Skeletal muscle tissue (tissue), 4 donors: ENCODE data around the gene DHPS. TPM values are rescaled to one million over a fixed set of nuclear protein-coding genes. Genes with fewer than 3 reads are reported as not detected.
"Not testable (repeated sequence)": the region's sequence is repeated elsewhere in the genome, so short reads cannot be mapped to it uniquely, and the experiment has no call there.

Experiments used
- H3K27ac ChIP-seq: one replicate; pipeline ENCODE4 v1.7.0; 2013; ENCODE audit warnings: mild to moderate bottlenecking, low read depth, low read length, inconsistent platforms
- H3K27me3 ChIP-seq, 3 donors: one replicate each; pipeline ENCODE4 v1.7.0; 2013; ENCODE audit warnings: low read length in 3 of 3; ENCODE audit not compliant: control insufficient read depth in 3 of 3, insufficient read depth in 3 of 3
- H3K36me3 ChIP-seq, 3 donors: one replicate each; pipeline ENCODE4 v1.7.0; 2013; ENCODE audit warnings: low read length in 3 of 3; ENCODE audit not compliant: control insufficient read depth in 3 of 3, insufficient read depth in 3 of 3
- H3K4me1 ChIP-seq, 3 donors: one replicate each; pipeline ENCODE4 v1.7.0; 2013; ENCODE audit warnings: low read length in 3 of 3, mild to moderate bottlenecking in 3 of 3; ENCODE audit not compliant: control insufficient read depth in 3 of 3, insufficient read depth in 3 of 3
- H3K4me3 ChIP-seq, 3 donors: one replicate each; pipeline ENCODE4 v1.7.0; 2013; ENCODE audit warnings: low read length in 3 of 3
- H3K9ac ChIP-seq, 3 donors: one replicate each; pipeline ENCODE4 v1.7.0; 2013; ENCODE audit warnings: low read length in 3 of 3, mild to moderate bottlenecking in 3 of 3, moderate library complexity in 2 of 3, low read depth in 1 of 3
- H3K9me3 ChIP-seq, 3 donors: one replicate each; pipeline ENCODE4 v1.7.0; 2013; ENCODE audit warnings: low read length in 3 of 3; ENCODE audit not compliant: control insufficient read depth in 3 of 3
- total RNA-seq: library from RNA; depleted of rRNA; stranded (reverse); fragments of >200 nt; gene quantifications from one replicate; pipeline ENCODE4 v1.2.3, GENCODE V29; 2014
- donor health status: Osteomylitis.

DHPS gene
- total RNA-seq, 1 donor from 2014 or later: 56.9 TPM

- Histone ChIP-seq H3K4me3 (peak overlapping the region; percentile 61 to 92 (median 82)), H3K27me3 (no peaks in the 10 kb centered on the region), H3K9ac (peak overlapping the region in 2 of 3 donors; percentile 68), H3K4me1 (peaks cover 14 to 20% (median 17%) of the 10 kb centered on the region in 3 donors), H3K36me3 (peaks cover 5 to 7% (median 6%) of the 10 kb centered on the region in 3 donors), H3K9me3 (no peaks in the 10 kb centered on the region), H3K27ac (no peak overlapping the region)
Observed at GRCh38 chr19:12695514-12695913, 13.8 kb upstream of the DHPS start.

DNA sequence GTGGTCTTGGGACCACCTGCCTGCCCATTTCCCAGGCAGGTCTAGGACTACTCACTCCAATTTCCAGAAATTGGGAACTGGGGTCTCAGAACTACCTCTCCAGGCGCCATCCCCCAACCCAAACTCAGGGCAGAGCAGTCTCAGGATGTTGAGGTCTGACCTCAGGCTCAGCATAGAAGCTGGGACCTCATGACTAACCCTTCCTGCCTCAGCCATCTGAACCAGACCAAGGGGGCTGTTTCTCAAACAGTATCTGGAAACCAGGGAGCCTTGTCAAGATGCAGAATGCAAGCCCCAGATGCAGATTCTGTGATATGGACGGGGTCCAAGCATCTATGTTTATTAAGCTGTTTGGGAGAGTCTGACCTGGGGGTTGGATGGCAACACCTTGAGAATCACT is 13.4 kb upstream of the DHPS start:
- no peak overlapping the region for H3K9ac ChIP-seq
- peaks cover 14 to 20% (median 17%) of the 10 kb centered on the region in 3 donors for H3K4me1 ChIP-seq
- no peaks in the 10 kb centered on the region for H3K9me3 ChIP-seq
- no peak overlapping the region for H3K27ac ChIP-seq
- no peak overlapping the region for H3K4me3 ChIP-seq
- H3K27me3 ChIP-seq: no peaks in the 10 kb centered on the region
- H3K36me3 ChIP-seq: peaks cover 3 to 5% (median 4%) of the 10 kb centered on the region in 3 donors

GRCh38 chr19:12694641-12695040 is 13.0 kb upstream of the DHPS start:
- Histone ChIP-seq H3K27ac (no peak overlapping the region), H3K36me3 (peaks cover 0 to 4% (median 2%) of the 10 kb centered on the region in 3 donors)

GRCh38 chr19:12692960-12693359 is 11.3 kb upstream of the DHPS start:
- Histone ChIP-seq H3K27ac (no peak overlapping the region), H3K9ac (no peak overlapping the region), H3K4me3 (no peak overlapping the region), H3K27me3 (no peaks in the 10 kb centered on the region), H3K4me1 (peaks cover 14 to 20% (median 17%) of the 10 kb centered on the region in 3 donors), H3K36me3 (peaks cover 0 to 2% (median 0%) of the 10 kb centered on the region in 3 donors), H3K9me3 (no peaks in the 10 kb centered on the region)

More at GRCh38 chr19:12694641-12695040, 13.0 kb upstream of the DHPS start:
- H3K9me3 ChIP-seq: no peaks in the 10 kb centered on the region
- H3K27me3 ChIP-seq: no peaks in the 10 kb centered on the region
- H3K9ac ChIP-seq: no peak overlapping the region
- peaks cover 14 to 20% (median 17%) of the 10 kb centered on the region in 3 donors for H3K4me1 ChIP-seq
- H3K4me3 ChIP-seq: no peak overlapping the region

- Histone ChIP-seq H3K27me3 (no peaks in the 10 kb centered on the region), H3K9me3 (no peaks in the 10 kb centered on the region), H3K4me1 (no peaks in the 10 kb centered on the region), H3K27ac (no peak overlapping the region), H3K36me3 (peaks cover 0 to 2% (median 0%) of the 10 kb centered on the region in 3 donors), H3K4me3 (no peak overlapping the region), H3K9ac (no peak overlapping the region)
Observed at GRCh38 chr19:12689581-12690216, 8.0 kb upstream of the DHPS start.

DNA sequence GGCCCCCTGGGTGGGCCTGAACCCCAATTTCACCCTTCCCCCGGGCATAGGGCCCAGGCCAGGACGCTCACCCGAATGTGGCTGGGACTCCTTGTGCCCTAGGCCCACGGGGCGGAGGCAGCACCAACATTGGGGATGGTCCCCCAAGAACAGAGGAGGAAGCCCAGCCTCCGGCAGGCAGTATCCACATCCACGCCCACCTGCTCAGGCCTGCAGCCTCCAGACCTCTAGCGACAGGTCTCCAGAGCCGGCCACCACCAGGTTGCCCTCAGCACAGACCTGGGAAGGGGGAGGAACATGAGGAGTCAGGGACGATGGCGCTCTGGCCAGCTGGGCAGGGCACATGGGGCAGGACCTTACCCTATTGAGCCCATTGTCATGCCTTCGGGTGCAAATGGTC is 7.3 kb upstream of the DHPS start:
- H3K36me3 ChIP-seq: peaks cover 0 to 2% (median 0%) of the 10 kb centered on the region in 3 donors
- H3K4me3 ChIP-seq: no peak overlapping the region

DNA sequence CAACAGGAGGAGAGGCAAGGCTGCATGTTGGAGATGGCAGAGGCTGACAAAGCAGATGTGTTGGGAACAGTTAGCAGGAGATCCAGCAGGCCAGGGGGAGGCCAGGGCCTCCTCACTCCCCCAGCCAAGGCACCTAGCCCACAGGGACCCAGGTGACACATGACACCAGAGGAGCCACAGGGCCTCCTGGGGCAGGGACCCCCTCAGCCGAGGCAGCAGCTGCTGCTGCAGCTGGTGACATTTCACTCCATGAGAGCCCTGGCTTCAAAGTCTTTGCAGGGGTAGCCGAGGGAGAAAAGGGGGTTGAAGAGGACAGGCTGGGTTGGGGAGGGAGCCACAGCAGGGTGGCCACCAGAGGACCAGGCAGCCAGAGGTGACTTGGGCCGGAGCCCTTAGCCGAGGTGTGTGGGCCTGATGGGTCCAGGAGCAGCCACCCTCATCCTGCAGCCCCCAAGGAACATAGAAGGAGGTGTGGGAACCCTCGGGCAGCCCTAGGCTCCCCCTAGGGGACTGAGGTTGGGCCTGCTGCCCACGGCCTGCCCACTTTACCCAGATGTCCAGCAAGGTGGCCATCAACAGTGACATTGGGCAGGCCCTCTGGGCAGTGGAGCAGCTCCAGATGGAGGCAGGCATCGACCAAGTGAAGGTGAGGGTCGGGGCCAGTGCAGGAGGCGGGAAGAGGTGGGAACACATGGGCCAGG is 6.0 kb upstream of the DHPS start, which contains the start of gene GNG14:
TSS of gene GNG14 (plus strand) at position 503 of the 701 bp plus-strand sequence. CDS start at position 554, 51 bp downstream.
- H3K4me1 ChIP-seq: no peaks in the 10 kb centered on the region

More for the DNA sequence above, 7.3 kb upstream of the DHPS start:
- no peaks in the 10 kb centered on the region for H3K9me3 ChIP-seq
- no peaks in the 10 kb centered on the region for H3K27me3 ChIP-seq
- no peak overlapping the region for H3K27ac ChIP-seq
- H3K4me1 ChIP-seq: no peaks in the 10 kb centered on the region
- H3K9ac ChIP-seq: no peak overlapping the region

DNA sequence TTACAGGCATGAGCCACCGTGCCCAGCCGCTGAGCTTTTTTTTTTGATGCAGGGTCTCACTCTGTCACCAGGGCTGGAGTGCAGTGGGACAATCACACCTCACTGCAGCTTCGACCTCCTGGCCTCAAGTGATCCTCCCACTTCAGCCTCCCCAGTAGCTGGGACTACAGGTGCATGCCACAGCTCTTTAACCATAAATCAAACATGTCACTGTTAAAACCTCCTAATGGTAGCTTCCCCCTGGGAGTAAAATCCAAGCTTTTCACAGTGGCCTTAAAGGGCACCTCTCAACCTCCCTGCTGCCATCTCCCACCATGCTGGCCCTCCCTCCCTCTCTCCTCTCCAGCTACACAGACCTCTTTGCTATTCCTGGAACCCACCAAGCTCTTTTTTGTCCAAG is 4.2 kb upstream of the DHPS start:
- Histone ChIP-seq H3K27me3 (no peaks in the 10 kb centered on the region), H3K4me3 (no peak overlapping the region), H3K4me1 (peaks cover 3 to 7% (median 4%) of the 10 kb centered on the region in 3 donors), H3K27ac (no peak overlapping the region), H3K9ac (no peak overlapping the region), H3K9me3 (no peaks in the 10 kb centered on the region), H3K36me3 (peaks cover 0 to 2% (median 0%) of the 10 kb centered on the region in 3 donors)

More for the DNA sequence above, 6.0 kb upstream of the DHPS start, which contains the start of gene GNG14:
- H3K4me3 ChIP-seq: no peak within 1 kb of the TSS
- H3K27me3 ChIP-seq: no peaks in the 10 kb centered on the region
- H3K27ac ChIP-seq: no peak within 1 kb of the TSS
- H3K9me3 ChIP-seq: no peaks in the 10 kb centered on the region
- peaks cover 0 to 2% (median 0%) of the 10 kb centered on the region in 3 donors for H3K36me3 ChIP-seq
- no peak within 1 kb of the TSS for H3K9ac ChIP-seq

- Histone ChIP-seq H3K4me3 (no peak overlapping the region), H3K9me3 (no peaks in the 10 kb centered on the region), H3K36me3 (peaks cover 37 to 45% (median 43%) of the 10 kb centered on the region in 3 donors), H3K4me1 (peaks cover 12 to 16% (median 12%) of the 10 kb centered on the region in 3 donors), H3K27ac (no peak overlapping the region), H3K9ac (no peak overlapping the region), H3K27me3 (no peaks in the 10 kb centered on the region)
Observed at GRCh38 chr19:12680034-12680433, 1.6 kb downstream of the DHPS start.

- H3K9me3 ChIP-seq, H3K27ac ChIP-seq, H3K4me3 ChIP-seq, H3K9ac ChIP-seq, H3K27me3 ChIP-seq: not testable (repeated sequence)
- Histone ChIP-seq H3K36me3 (peaks cover 49 to 56% (median 53%) of the 10 kb centered on the region in 3 donors), H3K4me1 (peaks cover 12 to 16% (median 12%) of the 10 kb centered on the region in 3 donors)
Observed at GRCh38 chr19:12678039-12678438, 3.6 kb downstream of the DHPS start.
